ENCODE data around the gene USF2. TPM values are rescaled to one million over a fixed set of nuclear protein-coding genes. Genes with fewer than 3 reads are reported as not detected.

USF2 gene
- total and polyA plus RNA-seq, 10 donors, result 132 to 206 (median 154) TPM

DNA sequence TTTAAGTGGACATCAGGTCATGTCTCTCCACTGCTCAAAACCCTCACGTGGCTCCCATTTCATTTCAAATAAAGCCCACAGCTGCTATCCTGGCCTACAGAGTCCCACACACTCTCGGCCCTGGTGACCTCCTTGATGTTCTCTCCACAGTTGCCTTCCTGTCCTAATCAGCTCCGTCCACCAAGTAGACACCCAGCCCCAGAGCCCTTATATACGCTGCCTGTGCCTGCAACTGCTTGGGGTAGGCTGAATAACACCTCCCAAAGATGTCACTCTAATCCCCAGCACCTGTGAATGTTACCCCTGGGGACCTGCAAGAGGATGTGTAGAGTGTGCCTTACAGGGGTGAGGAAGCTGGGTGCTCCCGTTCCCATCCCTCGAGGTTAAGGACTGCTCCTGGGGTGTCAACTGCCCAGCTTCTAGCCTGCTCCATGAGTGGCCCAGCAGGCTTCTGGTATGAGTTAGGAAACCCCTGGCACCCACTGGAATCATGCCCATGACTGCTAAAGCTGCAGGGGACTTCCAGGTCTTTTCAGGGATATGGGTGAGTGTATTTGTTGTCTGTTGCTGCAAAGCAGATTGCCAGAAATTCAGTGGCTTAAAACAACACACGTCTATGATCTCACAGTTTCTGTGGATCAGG is 46.3 kb upstream of the USF2 start:
- H3K27me3 ChIP-seq (replicated peaks in 1 of 7), result no peaks in the 10 kb centered on the region
- no peak overlapping the region for H3K27ac ChIP-seq
- peaks cover 0 to 30% (median 6%) of the 10 kb centered on the region in 6 donors for H3K4me1 ChIP-seq
- no peak overlapping the region for H3K4me3 ChIP-seq
- no peaks in the 10 kb centered on the region for H3K36me3 ChIP-seq
- TF ChIP-seq POLR2A (IDR thresholded peaks at IDR 0.05), result no peak
- TF ChIP-seq, protein P1, sequence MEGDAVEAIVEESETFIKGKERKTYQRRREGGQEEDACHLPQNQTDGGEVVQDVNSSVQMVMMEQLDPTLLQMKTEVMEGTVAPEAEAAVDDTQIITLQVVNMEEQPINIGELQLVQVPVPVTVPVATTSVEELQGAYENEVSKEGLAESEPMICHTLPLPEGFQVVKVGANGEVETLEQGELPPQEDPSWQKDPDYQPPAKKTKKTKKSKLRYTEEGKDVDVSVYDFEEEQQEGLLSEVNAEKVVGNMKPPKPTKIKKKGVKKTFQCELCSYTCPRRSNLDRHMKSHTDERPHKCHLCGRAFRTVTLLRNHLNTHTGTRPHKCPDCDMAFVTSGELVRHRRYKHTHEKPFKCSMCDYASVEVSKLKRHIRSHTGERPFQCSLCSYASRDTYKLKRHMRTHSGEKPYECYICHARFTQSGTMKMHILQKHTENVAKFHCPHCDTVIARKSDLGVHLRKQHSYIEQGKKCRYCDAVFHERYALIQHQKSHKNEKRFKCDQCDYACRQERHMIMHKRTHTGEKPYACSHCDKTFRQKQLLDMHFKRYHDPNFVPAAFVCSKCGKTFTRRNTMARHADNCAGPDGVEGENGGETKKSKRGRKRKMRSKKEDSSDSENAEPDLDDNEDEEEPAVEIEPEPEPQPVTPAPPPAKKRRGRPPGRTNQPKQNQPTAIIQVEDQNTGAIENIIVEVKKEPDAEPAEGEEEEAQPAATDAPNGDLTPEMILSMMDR (IDR thresholded peaks at IDR 0.05 in 8 of 11, conservative IDR thresholded peaks at IDR 0.05 in 3 of 11), result no peak
- no peak for TF ChIP-seq POLR2AphosphoS5 (IDR thresholded peaks at IDR 0.05)
- DNase-seq, result no peak
- 66 to 83% (median 80%) methylated on average over 7 of the region's 7 CpGs for WGBS, 5 donors
- peaks cover 0 to 9% (median 2%) of the 10 kb centered on the region in 8 donors for H3K9me3 ChIP-seq
- intact Hi-C loops (cut with DNase I; ENCODE audit: low total_unique reads), result no loop called here

DNA sequence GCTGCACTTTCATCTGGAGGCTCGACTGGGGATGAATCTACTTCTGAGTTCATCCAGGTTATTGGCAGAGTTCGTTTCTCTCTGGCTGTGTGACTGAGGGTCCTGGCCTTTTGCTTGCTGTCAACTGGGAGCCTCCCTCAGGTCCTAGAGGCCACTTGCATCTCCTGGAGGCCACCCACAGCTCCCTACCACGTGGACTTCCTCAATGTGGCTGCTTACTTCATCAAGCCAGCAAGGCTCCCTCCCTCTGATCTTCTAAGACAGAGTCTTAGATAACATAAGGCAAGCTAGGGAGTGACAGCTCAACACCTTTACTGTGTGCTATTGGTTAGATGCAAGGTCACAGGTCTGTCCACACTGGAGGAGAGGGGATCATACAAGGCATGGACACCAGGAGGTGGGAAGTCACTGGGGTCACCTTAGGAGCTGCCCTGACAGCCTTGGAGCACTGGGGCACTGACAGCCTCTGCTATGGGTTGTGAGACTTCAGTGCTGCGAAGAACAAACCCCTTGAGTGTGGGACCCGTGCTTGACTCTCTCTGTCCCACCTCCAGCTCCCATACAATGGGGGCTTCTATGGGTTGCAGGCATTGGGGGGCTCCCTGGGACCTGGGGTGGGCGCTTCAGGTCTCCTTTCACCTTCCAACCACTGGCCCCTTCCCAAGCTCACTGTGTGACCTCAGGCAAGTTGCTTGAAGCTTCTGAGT is 45.5 kb upstream of the USF2 start:
- Histone ChIP-seq H3K9me3 (peaks cover 0 to 7% (median 2%) of the 10 kb centered on the region in 8 donors), H3K4me3 (no peak overlapping the region), H3K36me3 (no peaks in the 10 kb centered on the region), H3K4me1 (peaks cover 0 to 30% (median 6%) of the 10 kb centered on the region in 6 donors), H3K27ac (no peak overlapping the region), H3K27me3 (replicated peaks in 1 of 7) (no peaks in the 10 kb centered on the region)
- intact Hi-C loops (cut with DNase I; ENCODE audit: low total_unique reads), result no loop called here
- no peak for TF ChIP-seq POLR2AphosphoS5 (IDR thresholded peaks at IDR 0.05)
- TF ChIP-seq, protein P1 (IDR thresholded peaks at IDR 0.05 in 8 of 11, conservative IDR thresholded peaks at IDR 0.05 in 3 of 11), result no peak
- no peak for TF ChIP-seq POLR2A (IDR thresholded peaks at IDR 0.05)
- WGBS, 5 donors, result 63 to 71% (median 66%) methylated on average over 3 to 6 of the region's 6 CpGs
- no peak for DNase-seq

DNA sequence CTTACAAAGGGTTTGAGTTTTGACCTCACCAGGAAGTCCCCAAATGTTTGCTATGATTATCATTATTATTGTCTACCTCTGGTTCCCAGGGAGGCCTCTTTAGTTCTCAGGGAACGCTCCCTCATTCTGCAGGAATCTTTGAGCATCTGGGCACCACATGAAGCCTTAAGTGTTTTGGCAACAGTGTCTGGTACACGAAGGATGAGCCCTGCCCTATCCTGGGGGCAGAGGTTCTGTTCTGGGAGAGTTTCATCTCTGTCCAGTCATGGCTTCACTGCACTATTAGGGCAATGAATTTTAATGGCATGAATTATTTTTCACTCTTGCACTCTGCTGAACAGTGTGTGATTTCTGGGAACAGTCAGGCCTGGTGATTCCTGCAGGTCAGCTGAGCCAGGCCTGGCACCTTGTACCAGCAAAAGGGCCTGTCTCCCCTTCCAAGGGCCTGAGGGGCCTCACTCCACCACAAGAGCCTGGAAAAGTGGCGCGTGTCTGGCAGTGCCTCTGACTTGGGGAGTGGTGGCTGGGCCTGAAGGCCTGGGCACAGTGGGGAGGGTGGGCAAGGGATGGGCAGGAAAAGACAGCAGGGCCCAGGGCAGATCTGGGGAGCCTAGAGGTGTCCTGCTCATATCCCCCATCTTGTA is 44.8 kb upstream of the USF2 start:
- no peak for DNase-seq
- TF ChIP-seq, protein P1 (IDR thresholded peaks at IDR 0.05 in 8 of 11, conservative IDR thresholded peaks at IDR 0.05 in 3 of 11), result no peak
- TF ChIP-seq POLR2AphosphoS5 (IDR thresholded peaks at IDR 0.05) (no peak), POLR2A (IDR thresholded peaks at IDR 0.05) (no peak)
- 82 to 87% (median 84%) methylated on average over 4 of the region's 4 CpGs for WGBS, 5 donors
- Histone ChIP-seq H3K27me3 (replicated peaks in 1 of 7) (no peaks in the 10 kb centered on the region), H3K9me3 (peaks cover 0 to 6% (median 1%) of the 10 kb centered on the region in 8 donors), H3K27ac (no peak overlapping the region), H3K36me3 (no peaks in the 10 kb centered on the region), H3K4me1 (peaks cover 0 to 30% (median 6%) of the 10 kb centered on the region in 6 donors), H3K4me3 (no peak overlapping the region)
- intact Hi-C loops (cut with DNase I; ENCODE audit: low total_unique reads), result no loop called here
